Stimulated activated memory B cell treated with anti-CD40 and anti-IgM and Interleukin-4, amounts not matched to agents 10 μg/mL and 1 μg/mL and 100 μg/mL, for 72 hours (primary cell): ENCODE data around the gene DNAJA3.

Experiments
- ATAC-seq: fragments of 150-1000 bp; cut with Tn5 transposase; 2 replicates; pipeline ENCODE4 v1.10.0; 2021
- H3K27ac Mint-ChIP-seq: one replicate; pipeline ENCODE4 v1.8.0; 2022; ENCODE audit warnings: mild to moderate bottlenecking, mixed read lengths
- H3K27me3 Mint-ChIP-seq: one replicate; pipeline ENCODE4 v1.8.0; 2022; ENCODE audit warnings: mixed read lengths
- H3K36me3 Mint-ChIP-seq: one replicate; pipeline ENCODE4 v1.8.0; 2022; ENCODE audit warnings: mixed read lengths
- H3K4me1 Mint-ChIP-seq: one replicate; pipeline ENCODE4 v1.8.0; 2022; ENCODE audit warnings: mixed read lengths
- H3K4me3 Mint-ChIP-seq: one replicate; pipeline ENCODE4 v1.8.0; 2022; ENCODE audit warnings: mild to moderate bottlenecking, moderate library complexity, mixed read lengths
- H3K9me3 Mint-ChIP-seq: one replicate; pipeline ENCODE4 v1.8.0; 2022; ENCODE audit warnings: mixed read lengths

Gene DNAJA3

DNA sequence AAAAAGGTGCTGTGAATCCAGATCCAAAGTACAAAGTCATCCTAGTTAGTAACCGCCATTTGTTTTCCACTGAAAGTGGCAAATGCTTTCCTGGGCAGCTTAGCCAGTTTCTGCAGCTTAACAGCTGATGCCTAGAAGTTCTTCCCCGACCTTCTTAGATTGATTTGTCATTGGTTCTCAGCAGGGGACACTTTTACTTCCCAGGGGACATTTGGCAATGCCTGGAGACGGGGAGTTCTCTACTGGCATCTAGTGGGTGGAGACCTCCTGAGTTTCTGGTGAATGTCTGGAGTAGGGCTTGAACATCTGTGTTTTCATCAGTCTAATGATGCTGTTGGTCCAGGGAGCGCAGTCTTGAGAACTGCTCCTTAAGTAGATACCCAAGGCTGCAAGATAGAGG, 7.6 kb downstream of the DNAJA3 start:
- Mint-ChIP-seq H3K27ac (no peak overlapping the region), H3K36me3 (peaks cover 57% of the 10 kb centered on the region), H3K9me3 (no peaks in the 10 kb centered on the region), H3K4me3 (no peak overlapping the region), H3K4me1 (peaks cover 16% of the 10 kb centered on the region), H3K27me3 (no peaks in the 10 kb centered on the region)
- no peak for ATAC-seq

DNA sequence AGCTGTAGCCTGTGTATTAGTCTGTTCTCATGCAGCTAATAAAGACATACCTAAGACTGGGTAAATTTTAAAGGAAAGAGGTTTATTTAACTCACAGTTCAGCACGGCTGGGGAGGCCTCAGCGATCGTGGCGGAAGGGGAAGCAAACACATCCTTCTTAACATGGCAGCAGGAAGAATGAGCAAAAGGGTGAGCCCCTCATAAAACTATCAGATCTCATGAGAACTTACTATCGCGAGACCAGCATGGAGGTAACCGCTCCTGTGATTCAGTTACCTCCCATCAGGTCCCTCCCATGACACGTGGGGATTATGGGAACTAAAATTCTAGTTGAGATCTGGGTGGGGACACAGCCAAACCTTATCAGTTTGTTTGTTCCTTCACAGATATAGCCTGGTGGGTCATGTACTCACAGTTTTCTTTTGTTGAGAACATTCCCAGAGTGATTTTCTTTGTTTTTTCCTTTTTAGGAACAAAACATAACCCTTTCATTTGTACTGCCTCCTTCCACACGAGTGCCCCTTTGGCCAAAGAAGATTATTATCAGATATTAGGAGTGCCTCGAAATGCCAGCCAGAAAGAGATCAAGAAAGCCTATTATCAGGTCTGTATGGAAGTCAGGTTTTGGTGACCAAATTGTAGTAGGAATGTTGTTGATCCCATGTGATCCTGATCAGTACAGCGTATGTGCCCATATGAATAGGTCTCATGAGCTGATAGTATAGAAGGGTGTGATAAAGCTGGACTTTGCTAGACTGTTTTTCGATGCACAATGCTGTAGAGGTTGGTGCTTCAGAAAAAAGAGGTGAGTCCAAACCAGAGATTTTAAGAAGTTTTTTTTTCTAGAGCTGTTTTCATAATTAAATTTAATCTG, 8.5 kb downstream of the DNAJA3 start:
- Mint-ChIP-seq H3K27ac (no peak overlapping the region), H3K4me1 (peaks cover 16% of the 10 kb centered on the region), H3K4me3 (no peak overlapping the region), H3K27me3 (no peaks in the 10 kb centered on the region), H3K36me3 (peaks cover 57% of the 10 kb centered on the region), H3K9me3 (no peaks in the 10 kb centered on the region)
- no peak for ATAC-seq

GRCh38 chr16:4435337-4436067, 9.8 kb downstream of the DNAJA3 start:
- no peak for ATAC-seq
- no peak overlapping the region for H3K27ac Mint-ChIP-seq

GRCh38 chr16:4437366-4437765, 11.7 kb downstream of the DNAJA3 start:
- no peak for ATAC-seq
- H3K4me3 Mint-ChIP-seq, result no peak overlapping the region
- H3K4me1 Mint-ChIP-seq, result peaks cover 16% of the 10 kb centered on the region
- no peak overlapping the region for H3K27ac Mint-ChIP-seq
- H3K9me3 Mint-ChIP-seq, result no peaks in the 10 kb centered on the region
- peaks cover 61% of the 10 kb centered on the region for H3K36me3 Mint-ChIP-seq
- H3K27me3 Mint-ChIP-seq, result no peaks in the 10 kb centered on the region

More at GRCh38 chr16:4435337-4436067, 9.8 kb downstream of the DNAJA3 start:
- no peaks in the 10 kb centered on the region for H3K27me3 Mint-ChIP-seq
- peaks cover 63% of the 10 kb centered on the region for H3K36me3 Mint-ChIP-seq
- peaks cover 16% of the 10 kb centered on the region for H3K4me1 Mint-ChIP-seq
- no peaks in the 10 kb centered on the region for H3K9me3 Mint-ChIP-seq
- H3K4me3 Mint-ChIP-seq, result no peak overlapping the region

GRCh38 chr16:4442371-4442770, 16.7 kb downstream of the DNAJA3 start:
- Mint-ChIP-seq H3K36me3 (peaks cover 65% of the 10 kb centered on the region), H3K9me3 (no peaks in the 10 kb centered on the region), H3K27me3 (no peaks in the 10 kb centered on the region), H3K4me1 (no peaks in the 10 kb centered on the region), H3K27ac (no peak overlapping the region), H3K4me3 (no peak overlapping the region)
- ATAC-seq, result no peak

DNA sequence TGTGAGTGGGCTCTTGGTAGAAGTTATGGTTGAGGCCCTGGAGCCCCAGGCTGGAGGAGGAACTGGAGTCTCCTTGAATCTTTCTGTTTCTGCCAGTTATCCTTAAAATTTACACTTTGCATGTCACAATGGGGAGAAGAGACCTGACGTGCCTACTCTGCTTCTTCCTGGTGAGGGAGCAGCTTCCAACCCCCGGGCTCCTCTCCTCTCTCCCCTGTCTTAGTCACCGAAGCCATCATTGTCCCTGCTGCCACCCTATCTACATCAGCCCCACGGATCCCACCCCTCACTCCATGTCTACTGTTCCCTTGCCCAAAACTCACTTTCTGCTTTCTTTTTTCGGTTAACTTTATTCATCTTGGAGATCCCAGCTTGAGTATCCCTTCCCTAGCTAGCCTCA, 17.6 kb downstream of the DNAJA3 start:
- Mint-ChIP-seq H3K27ac (peak overlapping the region; percentile 32), H3K9me3 (no peaks in the 10 kb centered on the region), H3K4me3 (no peak overlapping the region), H3K4me1 (no peaks in the 10 kb centered on the region), H3K27me3 (no peaks in the 10 kb centered on the region), H3K36me3 (peaks cover 66% of the 10 kb centered on the region)
- no peak for ATAC-seq

- Mint-ChIP-seq H3K9me3 (no peaks in the 10 kb centered on the region), H3K27me3 (no peaks in the 10 kb centered on the region), H3K4me1 (no peaks in the 10 kb centered on the region), H3K4me3 (no peak overlapping the region), H3K36me3 (peaks cover 66% of the 10 kb centered on the region), H3K27ac (peak overlapping the region; percentile 32)
- no peak for ATAC-seq
Measured at GRCh38 chr16:4443986-4444385, 18.3 kb downstream of the DNAJA3 start.

- H3K36me3 Mint-ChIP-seq, result peaks cover 54% of the 10 kb centered on the region
- H3K9me3 Mint-ChIP-seq, result no peaks in the 10 kb centered on the region
- H3K4me1 Mint-ChIP-seq, result no peaks in the 10 kb centered on the region
- H3K27me3 Mint-ChIP-seq, result no peaks in the 10 kb centered on the region
- ATAC-seq, result no peak
- H3K27ac Mint-ChIP-seq, result no peak overlapping the region
- H3K4me3 Mint-ChIP-seq, result no peak overlapping the region
Measured at GRCh38 chr16:4450430-4450829, 24.8 kb downstream of the DNAJA3 start.

- ATAC-seq, result no peak
- H3K9me3 Mint-ChIP-seq, result no peaks in the 10 kb centered on the region
- H3K4me3 Mint-ChIP-seq, result no peak overlapping the region
- H3K36me3 Mint-ChIP-seq, result peaks cover 59% of the 10 kb centered on the region
- no peaks in the 10 kb centered on the region for H3K4me1 Mint-ChIP-seq
- H3K27me3 Mint-ChIP-seq, result no peaks in the 10 kb centered on the region
- no peak overlapping the region for H3K27ac Mint-ChIP-seq
Measured at GRCh38 chr16:4450931-4451519, 25.4 kb downstream of the DNAJA3 start.

DNA sequence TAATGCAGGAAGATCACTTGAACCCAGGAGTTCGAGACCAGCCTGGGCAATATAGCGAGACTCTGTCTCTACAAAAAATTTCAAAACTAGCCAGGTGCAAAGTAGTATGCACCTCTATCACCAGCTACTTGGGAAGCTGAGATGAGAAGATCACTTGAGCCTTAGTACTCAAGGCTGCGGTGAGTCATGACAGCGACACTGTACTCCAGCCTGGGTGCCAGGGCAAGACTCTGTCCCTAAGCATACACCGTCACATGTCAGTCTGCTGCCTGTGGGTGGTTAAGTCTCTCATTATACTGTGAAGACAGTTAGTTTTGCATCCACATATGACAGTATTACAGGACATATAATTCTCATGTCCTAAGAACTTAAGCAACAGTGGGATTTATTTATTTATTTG, 27.0 kb downstream of the DNAJA3 start:
- peak overlapping the region; percentile 55 for H3K27ac Mint-ChIP-seq
- H3K9me3 Mint-ChIP-seq, result no peaks in the 10 kb centered on the region
- no peak for ATAC-seq
- no peak overlapping the region for H3K4me3 Mint-ChIP-seq
- H3K27me3 Mint-ChIP-seq, result no peaks in the 10 kb centered on the region
- peaks cover 54% of the 10 kb centered on the region for H3K36me3 Mint-ChIP-seq
- no peaks in the 10 kb centered on the region for H3K4me1 Mint-ChIP-seq

DNA sequence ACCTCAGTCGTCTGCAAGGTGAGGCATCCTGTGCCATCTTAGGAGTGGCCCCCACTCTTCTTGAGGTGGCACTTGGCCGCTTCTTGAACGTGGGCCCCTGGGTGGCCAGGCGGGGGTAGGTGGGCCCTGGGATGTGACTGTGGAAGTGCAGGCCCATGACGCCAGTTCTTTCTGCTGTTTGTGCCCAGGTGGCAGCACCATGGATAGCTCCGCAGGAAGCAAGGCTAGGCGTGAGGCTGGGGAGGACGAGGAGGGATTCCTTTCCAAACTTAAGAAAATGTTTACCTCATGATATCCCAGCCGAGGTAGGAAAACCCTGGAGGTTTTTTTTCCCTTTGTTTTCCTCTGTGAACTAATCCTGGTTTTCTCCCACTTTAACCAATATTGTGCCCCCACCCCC, 29.0 kb downstream of the DNAJA3 start:
- ATAC-seq, result no peak
- H3K27ac Mint-ChIP-seq, result no peak overlapping the region
- no peaks in the 10 kb centered on the region for H3K27me3 Mint-ChIP-seq
- peaks cover 61% of the 10 kb centered on the region for H3K36me3 Mint-ChIP-seq
- H3K4me3 Mint-ChIP-seq, result no peak overlapping the region
- H3K4me1 Mint-ChIP-seq, result peaks cover 6% of the 10 kb centered on the region
- H3K9me3 Mint-ChIP-seq, result no peaks in the 10 kb centered on the region

- Mint-ChIP-seq H3K9me3 (no peaks in the 10 kb centered on the region), H3K4me1 (peaks cover 7% of the 10 kb centered on the region), H3K4me3 (no peak overlapping the region), H3K27ac (no peak overlapping the region), H3K36me3 (peaks cover 60% of the 10 kb centered on the region), H3K27me3 (no peaks in the 10 kb centered on the region)
- no peak for ATAC-seq
Measured at GRCh38 chr16:4455081-4455480, 29.4 kb downstream of the DNAJA3 start.

DNA sequence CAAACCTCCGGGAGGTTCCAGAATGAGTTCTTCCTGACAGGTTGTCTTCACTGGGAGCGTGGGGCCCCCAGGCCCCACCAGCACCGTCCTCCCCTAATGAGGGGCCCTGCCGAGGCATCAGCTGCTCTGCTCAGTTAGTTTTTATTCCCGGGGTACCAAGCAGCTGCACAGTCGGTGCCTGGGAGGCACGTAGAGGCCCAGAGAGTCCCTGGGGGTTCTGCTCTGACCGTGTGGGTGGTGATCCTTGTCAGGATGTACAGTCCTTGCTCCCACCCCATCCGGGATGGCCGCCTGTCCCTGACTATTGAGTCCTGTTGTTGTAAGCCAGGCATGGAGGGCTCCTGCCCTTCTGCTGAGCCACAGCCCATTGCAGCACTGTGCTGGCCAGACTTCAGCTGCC, 30.3 kb downstream of the DNAJA3 start:
- Mint-ChIP-seq H3K27me3 (no peaks in the 10 kb centered on the region), H3K27ac (no peak overlapping the region), H3K36me3 (peaks cover 55% of the 10 kb centered on the region), H3K4me1 (peaks cover 7% of the 10 kb centered on the region), H3K4me3 (no peak overlapping the region), H3K9me3 (no peaks in the 10 kb centered on the region)
- no peak for ATAC-seq

DNA sequence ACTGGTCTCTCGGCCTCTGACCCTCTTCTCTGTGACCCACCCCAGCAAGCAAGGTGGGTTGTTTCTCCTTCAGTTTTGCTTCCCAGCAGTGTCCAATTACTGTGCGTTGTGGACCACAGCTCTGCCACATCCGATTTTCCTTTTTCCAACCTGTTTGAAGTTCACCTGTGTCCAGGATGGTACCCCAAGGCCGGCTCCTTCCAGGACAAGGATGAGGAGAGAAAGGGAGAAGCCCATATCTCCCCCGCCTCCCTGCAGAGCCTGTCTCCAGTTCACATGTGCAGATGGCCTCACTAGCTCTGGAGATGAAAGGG, 35.2 kb downstream of the DNAJA3 start:
- Mint-ChIP-seq H3K9me3 (no peaks in the 10 kb centered on the region), H3K36me3 (peaks cover 44% of the 10 kb centered on the region), H3K27ac (peak overlapping the region; percentile 53), H3K4me1 (peaks cover 7% of the 10 kb centered on the region), H3K4me3 (no peak overlapping the region), H3K27me3 (no peaks in the 10 kb centered on the region)
- ATAC-seq, result no peak

DNA sequence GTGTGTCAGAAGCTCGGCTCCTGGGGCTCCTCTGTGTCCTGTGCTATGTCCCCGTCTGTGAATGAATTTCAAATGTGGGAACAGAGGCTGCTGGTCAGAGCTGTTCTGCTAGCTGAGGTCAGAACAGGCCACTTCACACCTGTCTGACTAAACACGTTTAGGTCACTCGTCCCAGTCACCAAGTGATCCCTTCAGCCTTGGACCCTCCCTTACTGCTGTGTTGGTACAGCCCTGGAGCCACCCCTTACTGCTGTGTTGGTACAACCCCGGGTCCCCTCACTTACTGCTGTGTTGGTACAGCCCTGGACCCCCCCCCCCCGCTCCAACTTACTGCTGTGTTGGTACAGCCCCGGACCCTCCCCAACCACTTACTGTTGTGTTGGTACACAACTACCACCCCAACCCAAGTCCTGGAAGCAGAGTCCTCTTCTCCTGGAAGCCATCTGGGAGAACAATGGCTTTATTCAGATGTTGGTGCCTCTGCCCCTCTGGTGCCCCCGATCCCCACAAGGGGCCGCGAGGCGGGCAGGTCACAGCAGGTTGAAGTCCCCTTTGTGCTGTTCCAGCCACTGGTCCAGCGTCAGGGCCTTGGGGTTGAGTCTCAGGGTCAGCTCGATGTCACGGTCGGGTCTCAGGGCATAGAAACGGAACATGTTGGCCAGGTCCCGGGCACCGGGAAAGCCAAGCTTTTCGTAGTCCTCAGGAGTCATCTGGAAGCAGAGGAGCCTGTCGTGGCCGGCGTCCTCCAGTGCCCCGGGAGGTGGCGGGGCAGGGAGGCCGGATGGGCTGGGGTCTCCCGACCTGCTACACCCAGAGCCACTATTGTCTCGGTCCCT, 35.8 kb downstream of the DNAJA3 start:
- Mint-ChIP-seq H3K9me3 (no peaks in the 10 kb centered on the region), H3K27me3 (no peaks in the 10 kb centered on the region), H3K27ac (peak overlapping the region; percentile 53), H3K4me3 (no peak overlapping the region), H3K36me3 (peaks cover 45% of the 10 kb centered on the region), H3K4me1 (peaks cover 7% of the 10 kb centered on the region)
- no peak for ATAC-seq
